OCI-LY7 (cell line): Measurements from ENCODE around the gene ACAA2. TPM values are rescaled to one million over a fixed set of nuclear protein-coding genes. Genes with fewer than 3 reads are reported as not detected.

Experiments
- BruUV-seq: library from RNA; stranded (reverse); fragments of 400-500 nt; replicated peaks from 2 replicates; lab custom pipeline; 2021; lab: Mats Ljungman, UMichigan
- CTCF ChIA-PET: fragments of 300-600 bp; sonication (Branson Sonifier 250); formaldehyde crosslinking; loops from one replicate; lab custom pipeline; 2022; ENCODE audit warnings: antibody characterized with exemption; ENCODE audit not compliant: unreplicated experiment; lab: Charles Lee
- POLR2A ChIA-PET: fragments of 300-600 bp; sonication (Branson Sonifier 250); formaldehyde crosslinking; loops from one replicate; lab custom pipeline; 2022; ENCODE audit warnings: antibody characterized with exemption; lab: Charles Lee
- DNase-seq: peaks from one replicate; pipeline ENCODE4 v3.0.0-alpha.2; 2015; ENCODE audit warnings: low spot score
- H2AFZ ChIP-seq: fragments of 200-600 bp; sonication (generic), shearing (Covaris generic); 2 replicates; pipeline ENCODE4 v1.6.1; 2014; ENCODE audit warnings: mild to moderate bottlenecking, antibody characterized with exemption, low read length, moderate library complexity
- H3K27ac ChIP-seq: fragments of 200-600 bp; sonication (generic); 2 replicates; pipeline ENCODE4 v1.5.1; 2014; ENCODE audit warnings: mixed run types, low read depth, mild to moderate bottlenecking, moderate library complexity, low read length, inconsistent platforms; ENCODE audit not compliant: poor library complexity, severe bottlenecking
- H3K36me3 ChIP-seq: fragments of 200-600 bp; sonication (generic); 2 replicates; pipeline ENCODE4 v1.6.1; 2014; ENCODE audit warnings: mild to moderate bottlenecking, antibody characterized with exemption, low read length, moderate library complexity, mixed read lengths; ENCODE audit not compliant: insufficient read depth
- H3K4me1 ChIP-seq: fragments of 200-600 bp; sonication (generic); 2 replicates; pipeline ENCODE4 v1.5.1; 2014; ENCODE audit warnings: mild to moderate bottlenecking, low read length; ENCODE audit not compliant: insufficient read depth, poor library complexity, severe bottlenecking
- H3K4me2 ChIP-seq: fragments of 200-600 bp; sonication (generic); 2 replicates; pipeline ENCODE4 v1.6.1; 2014; ENCODE audit warnings: mild to moderate bottlenecking, low read length
- H3K4me3 ChIP-seq: fragments of 200-600 bp; sonication (generic); 2 replicates; pipeline ENCODE4 v1.5.1; 2014; ENCODE audit warnings: mild to moderate bottlenecking, low read depth, low read length; ENCODE audit not compliant: poor library complexity, severe bottlenecking
- H3K79me2 ChIP-seq: fragments of 200-600 bp; sonication (generic); 2 replicates; pipeline ENCODE4 v1.6.1; 2016; ENCODE audit warnings: low read depth, mild to moderate bottlenecking, low read length, moderate library complexity, mixed read lengths; ENCODE audit not compliant: insufficient read depth
- H3K9me2 ChIP-seq: fragments of 200-600 bp; sonication (generic); 2 replicates; pipeline ENCODE4 v1.6.1; 2016; ENCODE audit warnings: mild to moderate bottlenecking, low read length, mixed read lengths; ENCODE audit not compliant: insufficient read depth
- H3K9me3 ChIP-seq: fragments of 200-600 bp; sonication (generic); 2 replicates; pipeline ENCODE4 v1.6.1; 2014; ENCODE audit warnings: mild to moderate bottlenecking, mixed run types, low read length, mixed read lengths
- H4K20me1 ChIP-seq: fragments of 200-600 bp; sonication (generic); 2 replicates; pipeline ENCODE4 v1.6.1; 2014; ENCODE audit warnings: mild to moderate bottlenecking, antibody characterized with exemption, low read length, moderate library complexity, mixed read lengths; ENCODE audit not compliant: insufficient read depth
- CTCF ChIP-seq: fragments of 200-600 bp; sonication (generic); conservative IDR thresholded peaks from 2 replicates; pipeline ENCODE4 v1.5.1; 2014; ENCODE audit warnings: mild to moderate bottlenecking, antibody characterized with exemption, low read length, moderate library complexity, mixed read lengths
- EZH2phosphoT487 ChIP-seq: fragments of 200-600 bp; sonication (generic); IDR thresholded peaks from 2 replicates; pipeline ENCODE4 v1.6.1; 2018; ENCODE audit warnings: low read depth, borderline replicate concordance, mild to moderate bottlenecking, mixed run types, antibody characterized with exemption, low read length, moderate library complexity, mixed read lengths
- intact Hi-C: fragments of 100-400 bp; cut with micrococcal nuclease; formaldehyde crosslinking; loops from one replicate; pipeline ENCODE4 v1.10.0; 2022; ENCODE audit not compliant: unreplicated experiment
- total RNA-seq, 2 experiments: library from RNA; depleted of rRNA in 1 of 2; stranded (reverse); fragments of >200 nt in 1 of 2; shearing (Covaris generic) in 1 of 2; gene quantifications; 2 replicates each; pipeline ENCODE4 v1.2.3, GENCODE V29; 2014 to 2022

ACAA2 gene
- total RNA-seq, 2 experiments from 2014 or later: 30.8 to 54.4 TPM

GRCh38 chr18:49861659-49862058, 48.3 kb upstream of the ACAA2 start:
- Histone ChIP-seq H3K4me2 (no peak overlapping the region), H3K4me3 (no peak overlapping the region), H3K9me3 (no peaks in the 10 kb centered on the region), H3K79me2 (no peaks in the 10 kb centered on the region), H3K4me1 (no peaks in the 10 kb centered on the region), H3K36me3 (no peaks in the 10 kb centered on the region), H3K9me2 (no peaks in the 10 kb centered on the region), H2AFZ (no peak overlapping the region), H3K27ac (no peak overlapping the region), H4K20me1 (no peaks in the 10 kb centered on the region)
- ChIA-PET CTCF (no interaction called here), POLR2A (interaction anchor here (0.7 kb wide), 1 partner anchor 27 kb away, joined by 4 read pairs; no protein-coding TSS in a partner anchor)
- BruUV-seq: no TSS peak
- DNase-seq: peak; percentile 8
- TF ChIP-seq CTCF: peak; percentile 69
- TF ChIP-seq EZH2phosphoT487: no peak
- intact Hi-C loops: no loop called here

GRCh38 chr18:49859725-49860124, 46.4 kb upstream of the ACAA2 start:
- no peak for DNase-seq
- Histone ChIP-seq H3K9me2 (no peaks in the 10 kb centered on the region), H3K27ac (no peak overlapping the region), H3K4me2 (no peak overlapping the region), H3K9me3 (no peaks in the 10 kb centered on the region), H3K36me3 (no peaks in the 10 kb centered on the region), H2AFZ (no peak overlapping the region), H4K20me1 (no peaks in the 10 kb centered on the region), H3K4me1 (no peaks in the 10 kb centered on the region), H3K79me2 (no peaks in the 10 kb centered on the region), H3K4me3 (no peak overlapping the region)
- ChIA-PET CTCF (no interaction called here), POLR2A (no interaction called here)
- TF ChIP-seq EZH2phosphoT487 (no peak), CTCF (no peak)
- intact Hi-C loops: loop anchor here (2.0 kb wide), 1 partner anchor 301 kb away; no protein-coding TSS in a partner anchor
- BruUV-seq: no TSS peak

DNA sequence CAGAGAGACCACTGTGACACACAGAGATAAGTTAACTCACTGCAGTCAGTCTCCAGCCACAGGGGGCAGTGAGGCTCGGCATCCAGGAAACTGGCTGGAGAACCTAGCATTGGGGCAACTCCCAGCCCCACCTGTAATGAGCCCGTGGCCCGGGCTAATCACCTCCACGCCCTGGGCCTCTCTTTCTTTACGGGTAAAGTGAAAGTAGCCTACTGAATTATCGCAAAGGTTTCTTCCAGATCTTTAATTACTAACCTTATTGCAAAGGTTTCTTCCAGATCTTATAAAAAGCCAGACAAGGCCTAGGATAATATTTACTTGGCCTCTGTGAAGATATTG, 45.7 kb upstream of the ACAA2 start:
- no TSS peak for BruUV-seq
- H3K9me2 ChIP-seq: no peaks in the 10 kb centered on the region
- no peak overlapping the region for H2AFZ ChIP-seq
- ChIA-PET POLR2A (no interaction called here), CTCF (no interaction called here)
- TF ChIP-seq EZH2phosphoT487 (no peak), CTCF (no peak; the same call in 1 of the 2 replicates)
- H3K4me2 ChIP-seq: no peak overlapping the region
- no peaks in the 10 kb centered on the region for H3K9me3 ChIP-seq
- H3K4me3 ChIP-seq: no peak overlapping the region
- H4K20me1 ChIP-seq: no peaks in the 10 kb centered on the region
- no peaks in the 10 kb centered on the region for H3K4me1 ChIP-seq
- no peaks in the 10 kb centered on the region for H3K79me2 ChIP-seq
- H3K27ac ChIP-seq: no peak overlapping the region
- no peak for DNase-seq
- no peaks in the 10 kb centered on the region for H3K36me3 ChIP-seq
- intact Hi-C loops: loop anchor here (2.0 kb wide), 1 partner anchor 300 kb away; no protein-coding TSS in a partner anchor
